ENCODE measurements around the gene IRF8.
"Not testable (repeated sequence)": the region's sequence is repeated elsewhere in the genome, so short reads cannot be mapped to it uniquely, and the experiment has no call there.

Gene IRF8

GRCh38 chr16:85940214-85940613, 41.3 kb downstream of the IRF8 start:
- no peak for DNase-seq

- DNase-seq = no peak
These were observed 43.1 kb downstream of the IRF8 start for GRCh38 chr16:85941863-85942644.

DNA sequence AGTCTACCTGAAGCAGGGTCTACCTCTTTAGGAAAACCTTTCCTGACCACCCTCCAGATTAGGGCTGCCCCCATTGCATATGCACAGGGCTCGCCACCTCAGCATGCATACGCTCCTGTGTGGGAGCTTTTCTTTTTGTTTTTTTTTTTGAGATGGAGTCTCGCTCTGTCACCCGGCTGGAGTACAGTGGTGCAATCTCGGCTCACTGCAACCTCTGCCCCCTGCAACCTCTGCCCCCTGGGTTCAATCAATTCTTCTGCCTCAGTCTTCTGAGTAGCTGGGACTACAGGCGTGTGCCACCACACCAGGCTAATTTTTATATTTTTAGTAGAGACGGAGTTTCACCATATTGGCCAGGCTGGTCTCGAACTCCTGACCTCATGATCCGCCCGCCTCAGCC, 43.7 kb downstream of the IRF8 start:
- not testable (repeated sequence) for DNase-seq

DNA sequence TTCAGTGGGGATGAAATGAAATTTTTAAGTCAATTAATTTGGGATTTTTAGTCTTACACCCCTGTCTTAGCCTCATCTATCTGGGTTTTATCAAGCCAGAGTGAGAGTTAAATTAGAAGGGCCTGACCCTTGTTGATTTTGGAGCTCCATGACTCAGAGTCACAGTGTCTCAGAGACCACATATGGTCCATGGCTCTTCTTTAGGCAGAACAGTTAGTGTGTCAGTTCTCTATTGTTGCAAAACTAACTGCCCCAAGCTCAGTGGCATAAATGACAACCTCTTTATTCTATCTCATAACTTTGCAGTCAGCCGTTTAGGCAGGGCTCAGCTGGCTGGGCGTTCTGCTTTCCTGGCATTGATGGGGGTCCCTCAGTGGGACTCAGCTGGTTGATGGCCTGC, 44.7 kb downstream of the IRF8 start:
- no peak for DNase-seq

DNA sequence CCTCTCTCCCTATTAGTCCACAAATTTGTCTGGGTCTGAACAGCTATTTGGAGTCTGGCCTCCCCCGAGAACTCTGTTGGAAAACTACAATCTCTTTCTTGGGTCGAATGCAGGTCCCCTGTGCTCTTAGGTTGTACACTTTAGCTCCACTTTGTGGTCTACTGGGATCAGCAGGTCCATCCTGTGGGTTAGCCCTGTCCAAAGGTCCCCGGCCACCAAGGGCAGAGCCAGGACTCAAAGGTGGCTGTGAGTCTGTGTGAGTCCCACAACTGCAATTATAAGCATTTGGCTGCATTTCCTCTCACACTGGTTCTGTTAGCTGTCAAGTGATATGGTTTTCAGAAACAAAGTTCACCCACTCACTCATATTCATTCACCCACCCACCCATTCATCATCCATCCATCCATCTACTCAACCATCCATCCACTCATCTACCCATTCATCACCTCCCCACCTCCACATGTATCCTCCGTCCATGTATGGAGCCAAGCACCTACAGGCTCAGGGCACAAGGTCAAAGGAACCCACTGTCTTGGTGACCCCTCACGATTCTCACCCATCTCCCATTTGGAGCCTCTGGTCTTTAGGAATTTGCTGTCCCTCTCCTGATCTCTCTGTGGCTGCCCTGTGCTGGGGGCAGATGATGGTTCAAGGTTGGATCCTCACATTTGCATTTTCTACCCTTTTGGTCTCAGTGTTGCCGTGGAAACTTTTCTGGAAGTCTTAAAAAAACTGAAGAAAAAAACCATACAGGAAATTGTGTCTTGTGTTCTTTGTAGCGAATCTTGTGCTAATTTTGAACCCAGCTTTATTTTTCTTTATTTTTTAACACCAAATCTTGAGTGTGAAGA, 45.8 kb downstream of the IRF8 start:
- DNase-seq = no peak

- no peak for DNase-seq
These were observed 46.4 kb downstream of the IRF8 start for GRCh38 chr16:85945424-85945751.

DNA sequence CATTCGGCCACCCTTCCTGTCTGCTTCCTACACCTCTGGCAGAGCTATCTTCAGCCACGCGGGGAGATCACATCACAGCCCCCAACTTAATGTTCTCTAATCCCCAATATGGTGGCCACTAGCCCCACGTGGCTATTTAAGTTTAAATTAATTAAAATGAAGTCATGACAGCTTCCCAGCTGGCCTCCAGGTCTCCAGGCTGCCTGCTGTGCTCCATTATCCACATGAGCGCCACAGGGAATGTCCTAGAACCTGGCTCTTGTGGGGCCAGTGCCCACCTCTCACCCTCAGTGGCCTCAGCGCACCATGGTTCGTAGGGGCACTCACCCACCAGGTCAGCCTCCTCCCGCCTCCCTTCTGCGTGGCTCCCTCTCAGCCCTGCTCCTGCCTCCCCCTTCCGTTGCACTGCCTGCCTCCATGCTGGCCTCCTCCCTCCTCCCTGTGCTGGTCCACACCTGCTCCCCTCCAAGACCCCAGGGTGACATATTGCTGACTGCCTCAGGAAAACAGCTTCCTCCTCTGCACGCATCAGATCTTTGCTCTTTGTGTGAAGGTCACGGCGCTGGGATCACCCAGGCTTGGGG, 47.7 kb downstream of the IRF8 start:
- no peak for DNase-seq

- no peak for DNase-seq
These were observed 48.5 kb downstream of the IRF8 start for GRCh38 chr16:85947230-85948137.

GRCh38 chr16:85948138-85948509, 49.2 kb downstream of the IRF8 start:
- no peak for DNase-seq

DNA sequence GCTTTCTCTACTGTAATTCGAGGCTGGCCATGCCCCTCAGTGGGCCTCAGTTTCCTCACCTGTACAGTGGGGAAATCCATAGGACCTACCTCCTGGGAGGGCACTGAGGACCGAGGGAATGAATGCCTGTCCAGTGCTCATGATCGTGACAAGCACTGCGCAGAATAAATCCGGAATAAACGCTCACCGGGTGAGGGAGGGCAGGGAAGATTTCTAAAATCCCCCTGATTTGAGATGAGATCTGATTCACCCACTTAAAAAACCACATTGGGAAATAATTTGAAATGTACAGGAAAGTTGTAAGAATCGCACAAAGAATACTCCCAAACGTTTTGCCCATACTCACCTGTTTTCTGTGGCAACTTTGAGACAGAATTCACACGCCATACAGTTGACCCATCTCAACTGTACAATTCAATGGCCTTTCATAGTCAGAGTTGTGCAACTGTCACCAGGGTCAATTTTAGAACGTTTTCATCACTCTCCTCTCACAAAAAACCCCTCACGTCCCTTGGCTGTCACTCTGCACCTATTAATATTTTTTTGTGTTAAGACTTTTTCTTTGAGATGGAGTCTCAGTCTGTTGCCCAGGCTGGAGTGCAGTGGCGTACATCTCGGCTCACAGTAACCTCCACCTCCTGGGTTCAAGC, 49.8 kb downstream of the IRF8 start:
- no peak for DNase-seq

GRCh38 chr16:85950136-85950918, 51.4 kb downstream of the IRF8 start:
- no peak for DNase-seq

DNA sequence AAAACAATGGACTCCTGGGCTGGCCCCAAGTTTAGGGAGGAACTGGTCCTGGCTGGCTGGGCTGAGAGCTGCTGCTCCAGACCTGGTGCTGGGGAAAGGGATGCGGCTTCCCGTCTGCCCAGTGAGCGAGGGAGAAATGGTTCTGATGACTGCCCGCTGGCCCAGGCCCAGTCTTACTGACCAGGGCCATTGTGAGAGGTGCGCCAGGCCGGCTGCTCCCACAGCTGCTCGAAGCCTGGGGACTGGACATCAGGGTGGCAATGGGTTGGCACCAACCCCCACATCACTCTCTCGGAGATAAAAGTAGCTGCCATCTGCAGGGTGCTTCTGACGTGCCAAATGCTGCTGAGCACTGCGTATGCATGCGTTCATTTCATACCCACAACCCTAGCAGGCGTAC, 53.2 kb downstream of the IRF8 start:
- no peak for DNase-seq

DNA sequence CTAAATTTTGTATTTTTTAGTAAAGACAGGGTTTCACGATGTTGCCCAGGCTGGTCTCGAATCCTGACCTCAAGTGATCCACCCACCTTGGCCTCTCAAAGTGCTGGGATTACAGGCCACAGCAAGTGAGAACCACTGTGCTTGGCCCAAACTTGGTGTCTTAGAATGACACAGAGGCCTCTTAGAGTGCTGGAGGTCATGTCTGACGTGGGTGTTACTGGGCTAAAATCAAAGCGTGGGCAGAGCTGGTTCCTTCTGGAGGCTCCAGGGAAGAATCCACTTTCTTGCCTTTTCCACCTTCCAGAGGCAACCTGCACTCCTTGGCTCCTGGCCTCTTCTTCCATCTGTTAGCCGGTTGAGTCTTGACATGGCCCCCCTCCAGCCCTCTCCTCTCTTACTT, 53.8 kb downstream of the IRF8 start:
- no peak for DNase-seq

DNA sequence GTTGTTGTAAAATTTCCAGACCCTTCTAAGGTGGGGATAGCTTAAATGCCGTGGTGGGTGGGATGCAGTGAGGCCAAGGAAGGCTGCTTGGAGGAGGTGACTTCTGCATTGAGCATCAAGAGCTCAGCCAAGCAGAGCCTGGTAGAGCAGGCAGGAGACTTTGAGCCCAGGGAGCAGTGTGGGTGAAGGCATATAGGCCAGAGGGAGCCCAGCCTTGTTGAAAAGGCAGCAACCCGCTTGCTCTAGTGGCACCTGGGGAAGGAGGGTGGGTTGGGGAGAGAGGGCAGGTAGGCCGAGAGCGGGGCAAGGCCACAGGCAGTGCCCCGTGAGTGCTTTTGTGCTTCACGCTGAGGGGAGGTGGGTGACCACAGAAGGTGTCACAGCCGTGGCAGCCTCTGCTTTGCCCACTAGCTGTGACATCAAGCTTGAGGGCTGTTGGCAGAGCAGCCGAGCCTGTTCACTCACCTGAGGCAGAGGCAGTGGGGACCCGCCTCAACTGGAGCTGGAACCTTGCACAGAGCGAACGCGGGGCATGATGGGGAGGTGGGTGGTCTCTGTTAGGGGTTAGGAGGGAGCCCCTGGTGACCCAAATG, 56.1 kb downstream of the IRF8 start:
- DNase-seq = no peak

DNA sequence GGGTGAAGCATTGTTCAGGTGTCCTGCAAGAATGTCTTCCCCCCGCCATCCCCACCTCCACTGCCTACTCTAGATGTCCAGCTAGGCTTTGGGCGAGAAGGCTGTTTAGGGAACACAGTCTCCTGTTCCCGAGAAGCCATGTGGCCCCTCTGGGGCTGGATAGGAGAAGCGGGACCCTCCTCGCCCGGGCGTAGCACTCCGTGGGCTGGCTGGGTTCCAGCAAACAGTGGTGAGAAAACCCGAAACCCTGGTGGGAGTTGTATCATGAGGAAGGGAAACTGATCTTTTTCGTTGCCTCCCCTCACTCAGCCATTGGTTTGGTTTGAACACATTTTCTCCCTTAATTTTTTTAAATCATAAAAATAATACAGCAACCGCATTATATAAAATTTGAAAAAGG, 56.6 kb downstream of the IRF8 start:
- no peak for DNase-seq

DNA sequence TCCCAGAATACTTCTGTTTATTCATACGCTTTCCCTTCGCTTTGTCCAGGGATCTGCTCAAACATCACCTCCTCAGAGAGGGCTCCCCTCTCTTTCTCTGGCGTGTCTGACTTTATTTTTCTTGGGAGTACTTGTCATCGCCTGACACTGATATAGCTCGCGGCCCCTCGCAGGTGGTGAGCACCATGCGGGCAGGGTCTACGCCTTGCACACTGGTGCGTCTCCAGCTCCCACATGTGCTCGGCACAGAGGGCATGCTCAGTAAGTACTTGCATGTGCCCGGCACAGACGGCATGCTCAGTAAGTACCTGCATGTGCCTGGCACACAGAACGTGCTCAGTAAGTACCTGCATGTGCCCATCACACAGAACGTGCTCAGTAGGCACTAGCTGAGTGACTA, 57.5 kb downstream of the IRF8 start:
- no peak for DNase-seq

DNA sequence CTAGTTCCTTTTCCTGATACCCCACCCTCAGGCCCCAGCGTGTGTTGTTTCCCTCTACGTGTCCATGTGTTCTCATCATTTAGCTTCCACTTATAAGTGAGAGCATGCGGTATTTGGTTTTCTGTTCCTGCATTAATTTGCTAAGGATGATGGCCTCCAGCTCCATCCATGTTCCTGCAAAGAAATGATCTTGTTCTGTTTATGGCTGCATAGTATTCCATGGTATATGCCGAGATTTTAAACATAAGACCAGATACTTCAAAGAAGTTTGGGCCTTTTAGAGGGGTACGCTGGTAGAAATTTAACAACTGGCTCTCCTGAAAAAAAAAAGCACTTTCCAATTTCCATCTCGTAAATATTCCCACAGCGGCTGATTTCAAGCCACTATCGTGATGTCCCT, 59.8 kb downstream of the IRF8 start:
- no peak for DNase-seq

DNA sequence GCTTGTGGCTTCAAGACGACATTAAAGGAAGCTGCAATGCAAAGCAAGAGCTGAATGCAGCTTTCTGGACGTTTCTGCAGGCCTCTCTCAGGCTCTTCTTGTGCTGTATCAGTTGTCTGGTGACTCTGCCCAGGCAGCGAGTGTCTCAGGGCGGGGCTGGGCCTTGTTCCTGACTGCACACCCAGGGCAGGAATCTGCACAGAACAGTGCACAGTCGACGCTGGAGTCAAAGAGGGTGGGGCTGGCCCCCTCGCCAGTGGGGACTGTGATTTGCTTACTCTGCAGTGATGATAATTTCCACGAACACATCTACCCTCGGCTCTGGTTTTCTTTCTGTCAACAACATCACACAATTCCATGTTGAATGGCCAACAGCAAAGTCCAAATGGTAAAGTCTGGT, 60.7 kb downstream of the IRF8 start:
- no peak for DNase-seq

- DNase-seq = no peak
These were observed 61.6 kb downstream of the IRF8 start for GRCh38 chr16:85960486-85961046.

GRCh38 chr16:85961988-85962915, 63.3 kb downstream of the IRF8 start:
- DNase-seq = no peak

Measured in effector CD8-positive, alpha-beta T cell (primary cell).